Ovary (tissue), 3 donors: ENCODE data around the gene TSPAN13.

ENCODE experiments used
- CTCF ChIP-seq, 3 donors: fragments of 450-650 bp in 2 of 3; fragments of 200-600 bp in 1 of 3; IDR thresholded peaks; one replicate each; pipeline versions ENCODE4 v1.5.1 to v1.8.0; 2016 to 2022; ENCODE audit warnings: antibody characterized with exemption in 3 of 3, mild to moderate bottlenecking in 1 of 3
- EP300 ChIP-seq: sonication (generic); formaldehyde crosslinking; IDR thresholded peaks from one replicate; pipeline ENCODE4 v1.6.1; 2017; ENCODE audit warnings: antibody characterized with exemption
- POLR2A ChIP-seq: fragments of 450-650 bp; IDR thresholded peaks from one replicate; pipeline ENCODE4 v1.6.1; 2017; ENCODE audit warnings: antibody characterized with exemption, mild to moderate bottlenecking, moderate library complexity
- donor health status: DM: no; HTN: no; CAD: no.

- TF ChIP-seq POLR2A, result no peak
- TF ChIP-seq CTCF (IDR thresholded peaks at IDR 0.05), result no peak
- TF ChIP-seq EP300, result no peak
These were observed 59.1 kb downstream of the TSPAN13 start for GRCh38 chr7:16812542-16813231.
